ENCODE results near the gene FEM1A.
"Not testable (repeated sequence)": the region's sequence is repeated elsewhere in the genome, so short reads cannot be mapped to it uniquely, and the experiment has no call there.

The FEM1A gene

GRCh38 chr19:4815426-4816201 lies 24.1 kb downstream of the FEM1A start:
- DNase-seq: peak; percentile 74

- DNase-seq: no peak
These were observed 24.8 kb downstream of the FEM1A start for GRCh38 chr19:4816202-4816949.

- no peak for DNase-seq
These were observed 25.4 kb downstream of the FEM1A start for GRCh38 chr19:4816950-4817278.

GRCh38 chr19:4817467-4818277 lies 26.1 kb downstream of the FEM1A start:
- DNase-seq: no peak

- no peak for DNase-seq
These were observed 29.7 kb downstream of the FEM1A start for GRCh38 chr19:4821265-4821664.

- DNase-seq: not testable (repeated sequence)
These were observed 30.8 kb downstream of the FEM1A start for GRCh38 chr19:4822354-4822753.

- DNase-seq: no peak
These were observed 32.0 kb downstream of the FEM1A start for GRCh38 chr19:4823577-4823976.

- DNase-seq: no peak
These were observed 37.6 kb downstream of the FEM1A start for GRCh38 chr19:4829001-4829712.

- no peak for DNase-seq
These were observed 38.8 kb downstream of the FEM1A start for GRCh38 chr19:4830332-4830731.

GRCh38 chr19:4830768-4831265 lies 39.3 kb downstream of the FEM1A start:
- no peak for DNase-seq

GRCh38 chr19:4831304-4831978 lies 39.9 kb downstream of the FEM1A start, which contains the start of gene TICAM1:
TICAM1 (minus strand) TSS chr19:4831712; CDS start chr19:4818377, 13,335 bp downstream.
- DNase-seq: no peak

GRCh38 chr19:4831979-4832340 lies 40.4 kb downstream of the FEM1A start:
- DNase-seq: not testable (repeated sequence)

GRCh38 chr19:4832776-4833175 lies 41.2 kb downstream of the FEM1A start:
- no peak for DNase-seq

GRCh38 chr19:4839192-4839591 lies 47.7 kb downstream of the FEM1A start:
- DNase-seq: no peak

GRCh38 chr19:4843647-4843965 lies 52.1 kb downstream of the FEM1A start:
- no peak for DNase-seq

GRCh38 chr19:4844348-4845179 lies 53.0 kb downstream of the FEM1A start:
- DNase-seq: no peak

GRCh38 chr19:4845975-4846374 lies 54.4 kb downstream of the FEM1A start:
- not testable (repeated sequence) for DNase-seq

GRCh38 chr19:4847190-4847973 lies 55.8 kb downstream of the FEM1A start:
- no peak for DNase-seq

GRCh38 chr19:4849019-4849418 lies 57.5 kb downstream of the FEM1A start:
- DNase-seq: no peak
